Activated T-helper 1 cell treated with anti-CD3 and anti-CD28 coated beads, Interleukin-12 subunit alpha, Interleukin-12 subunit beta, Interleukin-2, Interleukin-4 antibody, amounts not matched to agents 30 ng/mL and 10 ng/mL and 1 ng/mL, durations not matched to agents 14 hours and 24 hours and 36 hours (primary cell): Measurements from ENCODE around the gene PCDHB13. TPM values are rescaled to one million over a fixed set of nuclear protein-coding genes. Genes with fewer than 3 reads are reported as not detected.
"Not testable (repeated sequence)": the region's sequence is repeated elsewhere in the genome, so short reads cannot be mapped to it uniquely, and the experiment has no call there.

Experiments used
- DNase-seq: peaks from one replicate; pipeline ENCODE4 v3.0.0; 2021; ENCODE audit warnings: low spot score
- H3K27ac Mint-ChIP-seq: one replicate; pipeline ENCODE4 v1.8.0; 2021; ENCODE audit warnings: mild to moderate bottlenecking, mixed read lengths
- H3K27me3 Mint-ChIP-seq: one replicate; pipeline ENCODE4 v1.8.0; 2022; ENCODE audit warnings: mild to moderate bottlenecking, moderate library complexity, mixed read lengths; ENCODE audit not compliant: insufficient read depth
- H3K36me3 Mint-ChIP-seq: one replicate; pipeline ENCODE4 v1.8.0; 2021; ENCODE audit warnings: low read depth, mixed read lengths
- H3K4me1 Mint-ChIP-seq: one replicate; pipeline ENCODE4 v1.8.0; 2021; ENCODE audit warnings: low read depth, mixed read lengths
- H3K4me3 Mint-ChIP-seq: one replicate; pipeline ENCODE4 v1.8.0; 2021; ENCODE audit warnings: mild to moderate bottlenecking, moderate library complexity, mixed read lengths
- H3K9me3 Mint-ChIP-seq: one replicate; pipeline ENCODE4 v1.8.0; 2021; ENCODE audit warnings: mixed read lengths
- intact Hi-C: fragments of 100-400 bp; cut with micrococcal nuclease; formaldehyde crosslinking; loops from one replicate; pipeline ENCODE4 v1.15.1; 2024
- total RNA-seq: library from RNA; stranded (reverse); gene quantifications from 2 replicates; pipeline ENCODE4 v1.2.3, GENCODE V29; 2022

PCDHB13 gene
- total RNA-seq, 1 donor from 2014 or later = not detected

DNA sequence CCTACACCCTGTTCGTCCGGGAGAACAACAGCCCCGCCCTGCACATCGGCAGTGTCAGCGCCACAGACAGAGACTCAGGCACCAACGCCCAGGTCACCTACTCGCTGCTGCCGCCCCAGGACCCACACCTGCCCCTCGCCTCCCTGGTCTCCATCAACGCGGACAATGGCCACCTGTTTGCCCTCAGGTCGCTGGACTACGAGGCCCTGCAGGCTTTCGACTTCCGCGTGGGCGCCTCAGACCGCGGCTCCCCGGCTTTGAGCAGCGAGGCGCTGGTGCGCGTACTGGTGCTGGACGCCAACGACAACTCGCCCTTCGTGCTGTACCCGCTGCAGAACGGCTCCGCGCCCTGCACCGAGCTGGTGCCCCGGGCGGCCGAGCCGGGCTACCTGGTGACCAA is 25.0 kb upstream of the PCDHB13 start:
- H3K4me1 Mint-ChIP-seq, intact Hi-C loops, DNase-seq, H3K36me3 Mint-ChIP-seq, H3K4me3 Mint-ChIP-seq, H3K27me3 Mint-ChIP-seq, H3K27ac Mint-ChIP-seq: not testable (repeated sequence)
- H3K9me3 Mint-ChIP-seq = peaks cover 49% of the 10 kb centered on the region

DNA sequence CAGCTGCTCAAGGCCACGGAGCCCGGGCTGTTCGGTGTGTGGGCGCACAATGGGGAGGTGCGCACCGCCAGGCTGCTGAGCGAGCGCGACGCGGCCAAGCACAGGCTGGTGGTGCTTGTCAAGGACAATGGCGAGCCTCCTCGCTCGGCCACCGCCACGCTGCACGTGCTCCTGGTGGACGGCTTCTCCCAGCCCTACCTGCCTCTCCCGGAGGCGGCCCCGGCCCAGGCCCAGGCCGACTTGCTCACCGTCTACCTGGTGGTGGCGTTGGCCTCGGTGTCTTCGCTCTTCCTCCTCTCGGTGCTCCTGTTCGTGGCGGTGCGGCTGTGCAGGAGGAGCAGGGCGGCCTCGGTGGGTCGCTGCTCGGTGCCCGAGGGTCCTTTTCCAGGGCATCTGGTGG is 24.6 kb upstream of the PCDHB13 start:
- intact Hi-C loops, DNase-seq: not testable (repeated sequence)

DNA sequence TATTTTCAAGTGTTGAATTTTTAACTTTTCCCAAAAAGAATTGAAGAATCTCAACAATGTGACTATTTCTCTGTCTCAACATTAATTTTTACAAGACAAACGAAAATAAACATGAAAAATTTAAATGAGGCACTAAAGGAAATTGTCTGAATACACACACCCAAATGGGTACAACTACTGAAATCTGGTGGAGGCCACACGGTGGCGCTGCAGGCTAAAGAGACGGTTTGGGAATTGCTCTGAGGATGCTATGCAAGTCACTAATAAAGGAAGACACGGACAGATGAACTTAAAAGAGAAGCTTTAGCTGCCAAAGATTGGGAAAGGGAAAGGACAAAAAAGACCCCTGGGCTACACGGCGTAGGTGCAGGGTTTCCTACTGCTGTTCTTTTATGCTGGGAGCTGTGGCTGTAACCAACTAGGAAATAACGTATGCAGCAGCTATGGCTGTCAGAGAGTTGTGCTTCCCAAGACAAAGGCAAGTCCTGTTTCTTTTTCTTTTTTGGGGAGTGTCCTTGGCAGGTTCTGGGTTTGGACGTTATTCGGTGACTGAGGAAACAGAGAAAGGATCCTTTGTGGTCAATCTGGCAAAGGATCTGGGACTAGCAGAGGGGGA is 21.5 kb upstream of the PCDHB13 start, which contains the start of gene PCDHB10:
Gene PCDHB10 (plus strand): TSS at position 244 of the 616 bp plus-strand sequence. CDS start 200 bp downstream, at position 444.
- H3K27me3 Mint-ChIP-seq = peaks cover 5% of the 10 kb centered on the region
- H3K27ac Mint-ChIP-seq = no peak within 1 kb of the TSS
- no peaks in the 10 kb centered on the region for H3K36me3 Mint-ChIP-seq
- peaks cover 44% of the 10 kb centered on the region for H3K9me3 Mint-ChIP-seq
- intact Hi-C loops = loop anchor here (10.0 kb wide), 1 partner anchor 363 kb away; no protein-coding TSS in a partner anchor
- DNase-seq = no peak
- H3K4me1 Mint-ChIP-seq = no peaks in the 10 kb centered on the region
- no peak within 1 kb of the TSS for H3K4me3 Mint-ChIP-seq

More for the DNA sequence above, 24.6 kb upstream of the PCDHB13 start:
- not testable (repeated sequence) for H3K36me3 Mint-ChIP-seq, H3K4me1 Mint-ChIP-seq, H3K27me3 Mint-ChIP-seq, H3K4me3 Mint-ChIP-seq, H3K27ac Mint-ChIP-seq
- H3K9me3 Mint-ChIP-seq = peaks cover 49% of the 10 kb centered on the region

DNA sequence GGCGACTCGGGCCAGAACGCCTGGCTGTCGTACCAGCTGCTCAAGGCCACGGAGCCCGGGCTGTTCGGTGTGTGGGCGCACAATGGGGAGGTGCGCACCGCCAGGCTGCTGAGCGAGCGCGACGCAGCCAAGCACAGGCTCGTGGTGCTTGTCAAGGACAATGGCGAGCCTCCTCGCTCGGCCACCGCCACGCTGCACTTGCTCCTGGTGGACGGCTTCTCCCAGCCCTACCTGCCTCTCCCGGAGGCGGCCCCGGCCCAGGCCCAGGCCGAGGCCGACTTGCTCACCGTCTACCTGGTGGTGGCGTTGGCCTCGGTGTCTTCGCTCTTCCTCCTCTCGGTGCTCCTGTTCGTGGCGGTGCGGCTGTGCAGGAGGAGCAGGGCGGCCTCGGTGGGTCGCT is 19.4 kb upstream of the PCDHB13 start:
- H3K4me3 Mint-ChIP-seq, H3K4me1 Mint-ChIP-seq, H3K27ac Mint-ChIP-seq, DNase-seq, H3K27me3 Mint-ChIP-seq, H3K36me3 Mint-ChIP-seq: not testable (repeated sequence)
- intact Hi-C loops = loop anchor here (10.0 kb wide), 1 partner anchor 360 kb away; no protein-coding TSS in a partner anchor
- H3K9me3 Mint-ChIP-seq = peaks cover 52% of the 10 kb centered on the region

DNA sequence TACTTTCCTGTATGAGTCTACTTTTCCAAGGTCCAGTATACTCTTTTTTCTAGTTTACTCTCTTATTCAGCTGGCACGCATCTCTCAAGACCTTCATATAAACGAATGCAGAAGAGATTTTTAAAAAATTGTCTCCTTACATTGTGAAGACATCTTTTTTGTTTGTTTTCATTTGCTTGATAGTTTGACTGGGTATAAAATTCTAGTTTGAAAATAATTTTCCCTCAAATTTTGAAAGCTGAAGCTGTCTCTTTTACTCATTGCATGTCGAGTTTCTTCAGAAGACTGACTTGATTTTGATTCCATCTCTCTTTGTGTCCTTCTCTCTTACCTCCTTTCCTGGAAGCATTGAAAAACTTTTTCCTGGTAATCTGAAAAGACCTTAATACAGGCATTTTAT is 17.4 kb upstream of the PCDHB13 start:
- Mint-ChIP-seq H3K9me3 (peaks cover 69% of the 10 kb centered on the region), H3K36me3 (no peaks in the 10 kb centered on the region), H3K4me1 (no peaks in the 10 kb centered on the region), H3K4me3 (no peak overlapping the region), H3K27me3 (peaks cover 5% of the 10 kb centered on the region), H3K27ac (no peak overlapping the region)
- intact Hi-C loops = loop anchor here (10.0 kb wide), 1 partner anchor 358 kb away; no protein-coding TSS in a partner anchor
- no peak for DNase-seq

DNA sequence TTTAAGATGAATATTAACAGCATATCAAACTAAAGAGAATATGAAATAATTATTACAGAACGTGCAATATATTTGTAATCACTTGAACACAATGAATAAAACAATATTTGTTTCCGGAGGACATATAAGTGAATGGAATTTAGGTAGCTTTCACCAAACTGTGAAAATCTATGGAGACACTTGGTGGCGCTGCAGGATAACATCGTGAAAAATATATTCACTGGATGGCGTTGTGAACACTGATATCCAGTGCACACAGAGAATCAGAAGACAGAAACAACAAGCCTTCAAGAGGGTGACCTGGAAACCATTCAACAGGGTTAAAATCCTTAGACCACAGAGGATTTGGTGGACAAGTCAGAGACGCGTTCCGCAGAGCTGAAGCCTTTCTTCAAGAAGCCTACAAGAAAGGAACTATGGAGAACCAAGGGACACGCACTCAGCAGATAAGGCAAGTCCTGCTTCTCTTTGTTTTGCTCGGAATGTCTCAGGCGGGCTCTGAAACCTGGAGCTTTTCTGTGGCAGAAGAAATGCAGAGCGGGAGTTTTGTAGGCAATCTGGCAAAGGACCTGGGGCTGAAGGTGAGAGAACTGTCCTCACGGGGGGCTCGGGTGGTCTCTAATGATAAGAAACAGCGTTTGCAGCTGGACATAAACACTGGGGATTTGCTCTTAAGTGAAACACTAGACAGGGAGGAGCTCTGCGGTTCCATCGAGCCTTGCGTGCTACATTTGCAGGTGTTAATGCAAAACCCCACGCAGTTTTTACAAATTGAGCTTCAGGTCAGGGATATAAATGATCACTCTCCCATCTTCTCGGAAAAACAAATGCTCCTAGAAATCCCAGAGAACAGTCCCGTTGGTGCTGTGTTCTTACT is 14.1 kb upstream of the PCDHB13 start, which contains the start of gene PCDHB11:
Gene PCDHB11 (plus strand): TSS at position 269 of the 877 bp plus-strand sequence. CDS start 148 bp downstream, at position 417.
- Mint-ChIP-seq H3K4me1 (no peaks in the 10 kb centered on the region), H3K27ac (no peak within 1 kb of the TSS), H3K9me3 (peaks cover 52% of the 10 kb centered on the region), H3K27me3 (no peaks in the 10 kb centered on the region), H3K36me3 (peaks cover 2% of the 10 kb centered on the region), H3K4me3 (no peak within 1 kb of the TSS)
- DNase-seq = no peak
- intact Hi-C loops = loop anchor here (10.0 kb wide), 1 partner anchor 355 kb away; no protein-coding TSS in a partner anchor

DNA sequence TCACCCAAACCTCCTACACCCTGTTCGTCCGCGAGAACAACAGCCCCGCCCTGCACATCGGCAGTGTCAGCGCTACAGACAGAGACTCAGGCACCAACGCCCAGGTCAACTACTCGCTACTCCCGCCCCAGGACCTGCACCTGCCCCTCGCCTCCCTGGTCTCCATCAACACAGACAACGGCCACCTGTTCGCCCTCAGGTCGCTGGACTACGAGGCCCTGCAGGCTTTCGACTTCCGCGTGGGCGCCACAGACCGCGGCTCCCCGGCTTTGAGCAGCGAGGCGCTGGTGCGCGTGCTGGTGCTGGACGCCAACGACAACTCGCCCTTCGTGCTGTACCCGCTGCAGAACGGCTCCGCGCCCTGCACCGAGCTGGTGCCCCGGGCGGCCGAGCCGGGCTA is 12.6 kb upstream of the PCDHB13 start:
- H3K9me3 Mint-ChIP-seq = peaks cover 48% of the 10 kb centered on the region
- H3K4me1 Mint-ChIP-seq, H3K27ac Mint-ChIP-seq, H3K4me3 Mint-ChIP-seq, H3K27me3 Mint-ChIP-seq, intact Hi-C loops, DNase-seq, H3K36me3 Mint-ChIP-seq: not testable (repeated sequence)

DNA sequence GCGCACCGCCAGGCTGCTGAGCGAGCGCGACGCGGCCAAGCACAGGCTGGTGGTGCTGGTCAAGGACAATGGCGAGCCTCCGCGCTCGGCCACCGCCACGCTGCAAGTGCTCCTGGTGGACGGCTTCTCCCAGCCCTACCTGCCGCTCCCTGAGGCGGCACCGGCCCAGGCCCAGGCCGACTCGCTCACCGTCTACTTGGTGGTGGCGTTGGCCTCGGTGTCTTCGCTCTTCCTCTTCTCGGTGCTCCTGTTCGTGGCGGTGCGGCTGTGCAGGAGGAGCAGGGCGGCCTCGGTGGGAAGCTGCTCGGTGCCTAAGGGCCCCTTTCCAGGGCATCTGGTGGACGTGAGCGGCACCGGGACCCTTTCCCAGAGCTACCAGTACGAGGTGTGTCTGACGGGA is 12.1 kb upstream of the PCDHB13 start:
- H3K4me3 Mint-ChIP-seq, intact Hi-C loops, H3K4me1 Mint-ChIP-seq, H3K27me3 Mint-ChIP-seq, H3K27ac Mint-ChIP-seq, DNase-seq, H3K36me3 Mint-ChIP-seq: not testable (repeated sequence)
- peaks cover 42% of the 10 kb centered on the region for H3K9me3 Mint-ChIP-seq

DNA sequence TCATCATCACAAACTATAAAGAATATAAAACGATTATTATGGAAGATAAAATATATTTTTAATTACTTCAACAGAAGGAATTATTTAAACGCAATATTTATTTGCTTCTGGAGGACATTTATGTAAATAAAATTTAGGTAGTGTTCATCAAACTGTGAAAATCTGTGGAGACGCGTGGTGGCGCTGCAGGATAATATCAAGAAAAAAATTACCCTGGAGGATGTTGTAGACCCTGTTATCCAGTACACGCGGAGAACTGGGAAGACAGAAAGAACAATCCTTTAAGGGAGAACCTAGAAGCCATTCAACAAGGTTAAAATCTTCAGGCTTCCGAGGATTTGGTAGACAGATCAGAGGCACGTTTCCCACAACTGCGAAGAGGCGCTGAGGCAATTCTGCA is 5.2 kb upstream of the PCDHB13 start, which contains the start of gene PCDHB12:
Gene PCDHB12 (plus strand): TSS at position 242 of the 400 bp plus-strand sequence. CDS start 189 bp downstream, outside the sequence.
- H3K27me3 Mint-ChIP-seq = no peaks in the 10 kb centered on the region
- intact Hi-C loops = no loop called here
- H3K4me3 Mint-ChIP-seq = no peak within 1 kb of the TSS

DNA sequence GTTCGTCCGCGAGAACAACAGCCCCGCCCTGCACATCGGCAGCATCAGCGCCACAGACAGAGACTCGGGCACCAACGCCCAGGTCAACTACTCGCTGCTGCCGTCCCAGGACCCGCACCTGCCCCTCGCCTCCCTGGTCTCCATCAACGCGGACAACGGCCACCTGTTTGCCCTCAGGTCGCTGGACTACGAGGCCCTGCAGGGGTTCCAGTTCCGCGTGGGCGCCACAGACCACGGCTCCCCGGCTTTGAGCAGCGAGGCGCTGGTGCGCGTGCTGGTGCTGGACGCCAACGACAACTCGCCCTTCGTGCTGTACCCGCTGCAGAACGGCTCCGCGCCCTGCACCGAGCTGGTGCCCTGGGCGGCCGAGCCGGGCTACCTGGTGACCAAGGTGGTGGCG is 3.4 kb upstream of the PCDHB13 start:
- H3K9me3 Mint-ChIP-seq = peaks cover 24% of the 10 kb centered on the region
- H3K27ac Mint-ChIP-seq, H3K4me1 Mint-ChIP-seq, H3K36me3 Mint-ChIP-seq, DNase-seq, H3K27me3 Mint-ChIP-seq, intact Hi-C loops, H3K4me3 Mint-ChIP-seq: not testable (repeated sequence)

More for the DNA sequence above, 5.2 kb upstream of the PCDHB13 start, which contains the start of gene PCDHB12:
- Mint-ChIP-seq H3K27ac (no peak within 1 kb of the TSS), H3K9me3 (peaks cover 15% of the 10 kb centered on the region), H3K36me3 (no peaks in the 10 kb centered on the region), H3K4me1 (no peaks in the 10 kb centered on the region)
- DNase-seq = no peak

DNA sequence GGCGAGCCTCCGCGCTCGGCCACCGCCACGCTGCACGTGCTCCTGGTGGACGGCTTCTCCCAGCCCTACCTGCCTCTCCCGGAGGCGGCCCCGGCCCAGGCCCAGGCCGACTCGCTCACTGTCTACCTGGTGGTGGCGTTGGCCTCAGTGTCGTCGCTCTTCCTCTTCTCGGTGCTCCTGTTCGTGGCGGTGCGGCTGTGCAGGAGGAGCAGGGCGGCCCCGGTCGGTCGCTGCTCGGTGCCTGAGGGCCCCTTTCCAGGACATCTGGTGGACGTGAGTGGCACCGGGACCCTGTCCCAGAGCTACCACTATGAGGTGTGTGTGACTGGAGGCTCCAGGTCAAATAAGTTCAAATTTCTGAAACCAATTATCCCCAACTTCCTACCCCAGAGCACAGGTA is 2.9 kb upstream of the PCDHB13 start:
- H3K27me3 Mint-ChIP-seq, H3K36me3 Mint-ChIP-seq, H3K4me3 Mint-ChIP-seq, H3K27ac Mint-ChIP-seq, H3K4me1 Mint-ChIP-seq, intact Hi-C loops, DNase-seq: not testable (repeated sequence)
- H3K9me3 Mint-ChIP-seq = peaks cover 24% of the 10 kb centered on the region

DNA sequence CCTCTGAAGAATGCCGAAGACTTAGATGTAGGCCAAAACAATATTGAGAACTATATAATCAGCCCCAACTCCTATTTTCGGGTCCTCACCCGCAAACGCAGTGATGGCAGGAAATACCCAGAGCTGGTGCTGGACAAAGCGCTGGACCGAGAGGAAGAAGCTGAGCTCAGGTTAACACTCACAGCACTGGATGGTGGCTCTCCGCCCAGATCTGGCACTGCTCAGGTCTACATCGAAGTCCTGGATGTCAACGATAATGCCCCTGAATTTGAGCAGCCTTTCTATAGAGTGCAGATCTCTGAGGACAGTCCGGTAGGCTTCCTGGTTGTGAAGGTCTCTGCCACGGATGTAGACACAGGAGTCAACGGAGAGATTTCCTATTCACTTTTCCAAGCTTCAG is 864 bp downstream of the PCDHB13 start:
- not testable (repeated sequence) for H3K27me3 Mint-ChIP-seq, H3K4me1 Mint-ChIP-seq, H3K27ac Mint-ChIP-seq, H3K4me3 Mint-ChIP-seq, DNase-seq, H3K36me3 Mint-ChIP-seq
- intact Hi-C loops = loop anchor here (2.0 kb wide), 1 partner anchor 36 kb away; no protein-coding TSS in a partner anchor
- peaks cover 35% of the 10 kb centered on the region for H3K9me3 Mint-ChIP-seq

DNA sequence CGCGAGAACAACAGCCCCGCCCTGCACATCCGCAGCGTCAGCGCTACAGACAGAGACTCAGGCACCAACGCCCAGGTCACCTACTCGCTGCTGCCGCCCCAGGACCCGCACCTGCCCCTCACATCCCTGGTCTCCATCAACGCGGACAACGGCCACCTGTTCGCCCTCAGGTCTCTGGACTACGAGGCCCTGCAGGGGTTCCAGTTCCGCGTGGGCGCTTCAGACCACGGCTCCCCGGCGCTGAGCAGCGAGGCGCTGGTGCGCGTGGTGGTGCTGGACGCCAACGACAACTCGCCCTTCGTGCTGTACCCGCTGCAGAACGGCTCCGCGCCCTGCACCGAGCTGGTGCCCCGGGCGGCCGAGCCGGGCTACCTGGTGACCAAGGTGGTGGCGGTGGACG is 1.8 kb downstream of the PCDHB13 start:
- H3K27me3 Mint-ChIP-seq, H3K27ac Mint-ChIP-seq, DNase-seq, H3K4me3 Mint-ChIP-seq, H3K4me1 Mint-ChIP-seq, H3K36me3 Mint-ChIP-seq: not testable (repeated sequence)
- H3K9me3 Mint-ChIP-seq = peaks cover 34% of the 10 kb centered on the region
- intact Hi-C loops = loop anchor here (2.0 kb wide), 1 partner anchor 37 kb away; no protein-coding TSS in a partner anchor
